Stimulated activated CD8-positive, alpha-beta memory T cell treated with anti-CD3 and anti-CD28 coated beads, Interleukin-7, amount 100 ng/mL, for 1 hour (primary cell): ENCODE measurements around the gene PCNT.

Experiments used
- DNase-seq, 2 donors: peaks; one replicate each; pipeline ENCODE4 v3.0.0-alpha.2; 2020; ENCODE audit warnings: low read depth in 2 of 2

PCNT gene

GRCh38 chr21:46477765-46478164 is 153.8 kb downstream of the PCNT start:
- DNase-seq, result no peak

GRCh38 chr21:46478910-46479309 is 155.0 kb downstream of the PCNT start:
- DNase-seq, result no peak

- no peak for DNase-seq
Observed at GRCh38 chr21:46480466-46480865, 156.5 kb downstream of the PCNT start.

GRCh38 chr21:46482225-46482845 is 158.4 kb downstream of the PCNT start:
- DNase-seq, result no peak

- no peak for DNase-seq
Observed at GRCh38 chr21:46482846-46483231, 158.9 kb downstream of the PCNT start.

GRCh38 chr21:46483300-46484295 is 159.6 kb downstream of the PCNT start:
- no peak for DNase-seq

- DNase-seq, result no peak
Observed at GRCh38 chr21:46486481-46487126, 162.6 kb downstream of the PCNT start.

- no peak for DNase-seq
Observed at GRCh38 chr21:46489162-46489663, 165.3 kb downstream of the PCNT start.

GRCh38 chr21:46489800-46490199 is 165.8 kb downstream of the PCNT start:
- no peak for DNase-seq

- no peak for DNase-seq
Observed at GRCh38 chr21:46491553-46491952, 167.6 kb downstream of the PCNT start.

GRCh38 chr21:46492851-46493250 is 168.9 kb downstream of the PCNT start:
- no peak for DNase-seq

GRCh38 chr21:46493828-46494227 is 169.9 kb downstream of the PCNT start:
- no peak for DNase-seq
